WTC11 (cell line): Measurements from ENCODE around the gene COL9A2. TPM values are rescaled to one million over a fixed set of nuclear protein-coding genes. Genes with fewer than 3 reads are reported as not detected.

Experiments used
- ATAC-seq: fragments of 200-7000 bp; cut with Tn5 transposase; 2 replicates; pipeline ENCODE4 v1.10.0; 2021; ENCODE audit warnings: mild to moderate bottlenecking, moderate library complexity
- CTCF ChIA-PET: fragments of 300-600 bp; sonication (Branson Sonifier 250); formaldehyde crosslinking; loops from one replicate; lab custom pipeline; 2021; ENCODE audit warnings: antibody characterized with exemption; lab: Charles Lee
- POLR2A ChIA-PET: fragments of 350-600 bp; sonication (Branson Sonifier 250); formaldehyde crosslinking; loops from one replicate; lab custom pipeline; 2021; ENCODE audit warnings: antibody characterized with exemption; lab: Charles Lee
- DNase-seq: peaks from one replicate; pipeline ENCODE4 v3.0.0; 2021; ENCODE audit warnings: low spot score
- H3K27ac Mint-ChIP-seq: 2 replicates; pipeline ENCODE4 v1.8.0; 2021; ENCODE audit warnings: mixed read lengths
- H3K27me3 Mint-ChIP-seq: 2 replicates; pipeline ENCODE4 v1.8.0; 2021; ENCODE audit warnings: low read depth, mild to moderate bottlenecking, moderate library complexity, mixed read lengths
- H3K36me3 Mint-ChIP-seq: 2 replicates; pipeline ENCODE4 v1.8.0; 2021; ENCODE audit warnings: mixed read lengths
- H3K4me1 Mint-ChIP-seq: 2 replicates; pipeline ENCODE4 v1.8.0; 2022; ENCODE audit warnings: mixed read lengths
- H3K4me3 Mint-ChIP-seq: 2 replicates; pipeline ENCODE4 v1.8.0; 2021; ENCODE audit warnings: mild to moderate bottlenecking, moderate library complexity, mixed read lengths
- H3K9me3 Mint-ChIP-seq: 2 replicates; pipeline ENCODE4 v1.8.0; 2021; ENCODE audit warnings: mixed read lengths
- FOXK1 ChIP-seq: sonication (generic); formaldehyde crosslinking; IDR thresholded peaks from 2 replicates; pipeline ENCODE4 v1.8.0; 2022; ENCODE audit warnings: mild to moderate bottlenecking, moderate library complexity, missing genetic modification reagents
- FOXP4 ChIP-seq: sonication (generic); formaldehyde crosslinking; IDR thresholded peaks from 2 replicates; pipeline ENCODE4 v1.8.0; 2022; ENCODE audit warnings: mild to moderate bottlenecking, missing genetic modification reagents
- HMGA2 ChIP-seq: fragments of 250-450 bp; sonication (Bioruptor Pico); IDR thresholded peaks from 2 replicates; pipeline ENCODE4 v1.4.0; 2021; ENCODE audit warnings: mild to moderate bottlenecking, moderate library complexity
- MYBL2 ChIP-seq: sonication (generic); formaldehyde crosslinking; IDR thresholded peaks from 2 replicates; pipeline ENCODE4 v1.8.1; 2023; ENCODE audit warnings: mild to moderate bottlenecking, moderate library complexity, missing genetic modification reagents
- NR1H2 ChIP-seq: sonication (generic); formaldehyde crosslinking; IDR thresholded peaks from 2 replicates; pipeline ENCODE4 v1.9.0; 2021; ENCODE audit warnings: mild to moderate bottlenecking, moderate library complexity, missing genetic modification reagents
- TEAD1 ChIP-seq: sonication (generic); formaldehyde crosslinking; IDR thresholded peaks from 2 replicates; pipeline ENCODE4 v1.8.0; 2022; ENCODE audit warnings: mild to moderate bottlenecking, missing genetic modification reagents
- TP53 ChIP-seq: sonication (generic); formaldehyde crosslinking; IDR thresholded peaks from 2 replicates; pipeline ENCODE4 v1.8.1; 2023; ENCODE audit warnings: mild to moderate bottlenecking, missing genetic modification reagents
- ZNF232 ChIP-seq: sonication (generic); formaldehyde crosslinking; IDR thresholded peaks from 2 replicates; pipeline ENCODE4 v1.8.0; 2022; ENCODE audit warnings: mild to moderate bottlenecking, missing genetic modification reagents
- ZNF263 ChIP-seq: sonication (generic); formaldehyde crosslinking; IDR thresholded peaks from 2 replicates; pipeline ENCODE4 v1.8.1; 2022; ENCODE audit warnings: low read depth, mild to moderate bottlenecking, moderate library complexity, missing genetic modification reagents
- ZNF416 ChIP-seq: fragments of 250-450 bp; sonication (Bioruptor Pico); IDR thresholded peaks from 2 replicates; pipeline ENCODE4 v1.9.0; 2021; ENCODE audit warnings: mild to moderate bottlenecking, inconsistent platforms
- total RNA-seq: library from RNA; stranded (reverse); gene quantifications from 3 replicates; pipeline ENCODE4 v1.2.3, GENCODE V29; 2021
- TF ChIP-seq, protein P1 (sequence below): sonication (generic); formaldehyde crosslinking; IDR thresholded peaks from 2 replicates; pipeline ENCODE4 v1.8.0; 2023; ENCODE audit warnings: missing genetic modification reagents, mild to moderate bottlenecking, borderline replicate concordance
- TF ChIP-seq, protein P2 (sequence below): fragments of 250-450 bp; sonication (Bioruptor Pico); conservative IDR thresholded peaks from 2 replicates; pipeline ENCODE4 v1.9.0; 2021; ENCODE audit warnings: mild to moderate bottlenecking
- TF ChIP-seq, protein P3 (sequence below): sonication (generic); formaldehyde crosslinking; IDR thresholded peaks from 2 replicates; pipeline ENCODE4 v1.8.1; 2022; ENCODE audit warnings: mild to moderate bottlenecking, moderate library complexity, missing genetic modification reagents
- TF ChIP-seq, protein P4 (sequence below): fragments of 250-450 bp; sonication (Bioruptor Pico); IDR thresholded peaks from 2 replicates; pipeline ENCODE4 v1.9.0; 2021; ENCODE audit warnings: mild to moderate bottlenecking
- TF ChIP-seq, protein P5 (sequence below): fragments of 250-450 bp; sonication (Bioruptor Pico); IDR thresholded peaks from 2 replicates; pipeline ENCODE4 v1.9.0; 2021; ENCODE audit warnings: mild to moderate bottlenecking, borderline replicate concordance

Gene COL9A2
- total RNA-seq, 1 experiment from 2014 or later: 4.7 TPM

DNA sequence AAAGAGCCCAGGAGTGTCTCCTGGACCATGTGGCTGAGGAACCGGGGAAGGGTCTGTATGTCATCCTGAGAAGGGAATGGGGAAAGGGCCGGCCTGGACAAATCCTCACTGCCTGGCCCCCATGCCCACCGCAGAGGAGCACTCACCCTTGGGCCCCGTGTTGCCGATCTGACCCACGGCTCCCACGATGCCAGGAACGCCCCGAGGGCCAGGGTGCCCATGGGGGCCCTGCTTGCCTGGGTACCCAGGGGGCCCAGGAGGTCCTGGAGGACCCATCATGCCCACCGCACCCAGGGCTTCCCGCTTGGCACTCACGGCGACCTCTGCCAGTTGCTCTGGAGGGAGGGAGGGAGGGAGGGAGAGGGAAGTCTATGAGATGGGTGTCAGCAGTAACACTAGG is 14.6 kb downstream of the COL9A2 start:
- ChIA-PET CTCF (interaction anchor here (1.0 kb wide), 1 partner anchor 159 kb away, joined by 3 read pairs; no protein-coding TSS in a partner anchor), POLR2A (no interaction called here)
- Mint-ChIP-seq H3K27ac (no peak overlapping the region), H3K9me3 (no peaks in the 10 kb centered on the region), H3K4me3 (no peak overlapping the region), H3K4me1 (no peaks in the 10 kb centered on the region), H3K27me3 (peaks cover 26% of the 10 kb centered on the region), H3K36me3 (no peaks in the 10 kb centered on the region)
- no peak for ATAC-seq
- TF ChIP-seq ZNF232 (no peak), NR1H2 (CRISPR knock-in tag) (no peak)
- no peak for DNase-seq

DNA sequence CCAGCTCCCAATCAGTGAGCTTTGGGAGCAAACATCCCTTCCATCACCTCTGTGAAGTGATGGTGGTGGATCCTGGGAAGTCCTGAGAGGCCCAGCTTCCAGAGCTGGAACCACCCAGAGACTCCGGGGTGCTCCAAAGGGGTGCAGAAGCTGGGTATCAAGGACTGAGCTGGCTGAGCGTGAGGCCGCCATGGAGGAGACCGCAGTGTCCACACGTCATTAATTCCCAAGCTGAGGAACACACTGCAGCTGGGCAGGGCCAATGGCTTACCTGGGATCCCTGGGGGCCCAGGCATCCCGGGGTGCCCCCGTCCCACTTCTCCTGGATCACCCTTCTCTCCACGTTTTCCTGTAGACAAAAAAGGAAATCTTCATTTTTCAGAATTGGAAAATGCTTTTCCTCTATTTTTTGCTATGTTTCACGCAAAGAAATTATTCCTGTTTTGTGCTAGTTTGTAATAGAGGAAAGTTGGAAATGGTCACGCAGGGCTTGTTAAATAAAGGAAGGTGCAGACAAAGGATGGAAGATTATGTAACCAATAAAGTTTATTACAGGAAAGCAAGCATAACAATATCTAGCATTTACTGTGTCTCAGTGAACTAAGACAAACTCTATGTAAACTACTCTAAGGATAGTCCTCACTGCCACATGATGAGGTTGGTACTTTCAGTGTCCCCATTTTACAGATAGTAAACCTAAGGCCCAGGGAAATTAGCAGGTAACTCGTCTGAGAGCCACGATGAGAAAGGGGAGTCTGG is 15.4 kb downstream of the COL9A2 start:
- no peaks in the 10 kb centered on the region for H3K9me3 Mint-ChIP-seq
- ATAC-seq (no peak), DNase-seq (no peak)
- no peaks in the 10 kb centered on the region for H3K4me1 Mint-ChIP-seq
- no peaks in the 10 kb centered on the region for H3K36me3 Mint-ChIP-seq
- no peak overlapping the region for H3K4me3 Mint-ChIP-seq
- ChIA-PET POLR2A (no interaction called here), CTCF (interaction anchor here (3.2 kb wide), 1 partner anchor 14 kb away, joined by 21 read pairs; no protein-coding TSS in a partner anchor)
- no peak overlapping the region for H3K27ac Mint-ChIP-seq
- TF ChIP-seq, protein P1, sequence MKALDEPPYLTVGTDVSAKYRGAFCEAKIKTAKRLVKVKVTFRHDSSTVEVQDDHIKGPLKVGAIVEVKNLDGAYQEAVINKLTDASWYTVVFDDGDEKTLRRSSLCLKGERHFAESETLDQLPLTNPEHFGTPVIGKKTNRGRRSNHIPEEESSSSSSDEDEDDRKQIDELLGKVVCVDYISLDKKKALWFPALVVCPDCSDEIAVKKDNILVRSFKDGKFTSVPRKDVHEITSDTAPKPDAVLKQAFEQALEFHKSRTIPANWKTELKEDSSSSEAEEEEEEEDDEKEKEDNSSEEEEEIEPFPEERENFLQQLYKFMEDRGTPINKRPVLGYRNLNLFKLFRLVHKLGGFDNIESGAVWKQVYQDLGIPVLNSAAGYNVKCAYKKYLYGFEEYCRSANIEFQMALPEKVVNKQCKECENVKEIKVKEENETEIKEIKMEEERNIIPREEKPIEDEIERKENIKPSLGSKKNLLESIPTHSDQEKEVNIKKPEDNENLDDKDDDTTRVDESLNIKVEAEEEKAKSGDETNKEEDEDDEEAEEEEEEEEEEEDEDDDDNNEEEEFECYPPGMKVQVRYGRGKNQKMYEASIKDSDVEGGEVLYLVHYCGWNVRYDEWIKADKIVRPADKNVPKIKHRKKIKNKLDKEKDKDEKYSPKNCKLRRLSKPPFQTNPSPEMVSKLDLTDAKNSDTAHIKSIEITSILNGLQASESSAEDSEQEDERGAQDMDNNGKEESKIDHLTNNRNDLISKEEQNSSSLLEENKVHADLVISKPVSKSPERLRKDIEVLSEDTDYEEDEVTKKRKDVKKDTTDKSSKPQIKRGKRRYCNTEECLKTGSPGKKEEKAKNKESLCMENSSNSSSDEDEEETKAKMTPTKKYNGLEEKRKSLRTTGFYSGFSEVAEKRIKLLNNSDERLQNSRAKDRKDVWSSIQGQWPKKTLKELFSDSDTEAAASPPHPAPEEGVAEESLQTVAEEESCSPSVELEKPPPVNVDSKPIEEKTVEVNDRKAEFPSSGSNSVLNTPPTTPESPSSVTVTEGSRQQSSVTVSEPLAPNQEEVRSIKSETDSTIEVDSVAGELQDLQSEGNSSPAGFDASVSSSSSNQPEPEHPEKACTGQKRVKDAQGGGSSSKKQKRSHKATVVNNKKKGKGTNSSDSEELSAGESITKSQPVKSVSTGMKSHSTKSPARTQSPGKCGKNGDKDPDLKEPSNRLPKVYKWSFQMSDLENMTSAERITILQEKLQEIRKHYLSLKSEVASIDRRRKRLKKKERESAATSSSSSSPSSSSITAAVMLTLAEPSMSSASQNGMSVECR: no peak
- TF ChIP-seq, protein P2, sequence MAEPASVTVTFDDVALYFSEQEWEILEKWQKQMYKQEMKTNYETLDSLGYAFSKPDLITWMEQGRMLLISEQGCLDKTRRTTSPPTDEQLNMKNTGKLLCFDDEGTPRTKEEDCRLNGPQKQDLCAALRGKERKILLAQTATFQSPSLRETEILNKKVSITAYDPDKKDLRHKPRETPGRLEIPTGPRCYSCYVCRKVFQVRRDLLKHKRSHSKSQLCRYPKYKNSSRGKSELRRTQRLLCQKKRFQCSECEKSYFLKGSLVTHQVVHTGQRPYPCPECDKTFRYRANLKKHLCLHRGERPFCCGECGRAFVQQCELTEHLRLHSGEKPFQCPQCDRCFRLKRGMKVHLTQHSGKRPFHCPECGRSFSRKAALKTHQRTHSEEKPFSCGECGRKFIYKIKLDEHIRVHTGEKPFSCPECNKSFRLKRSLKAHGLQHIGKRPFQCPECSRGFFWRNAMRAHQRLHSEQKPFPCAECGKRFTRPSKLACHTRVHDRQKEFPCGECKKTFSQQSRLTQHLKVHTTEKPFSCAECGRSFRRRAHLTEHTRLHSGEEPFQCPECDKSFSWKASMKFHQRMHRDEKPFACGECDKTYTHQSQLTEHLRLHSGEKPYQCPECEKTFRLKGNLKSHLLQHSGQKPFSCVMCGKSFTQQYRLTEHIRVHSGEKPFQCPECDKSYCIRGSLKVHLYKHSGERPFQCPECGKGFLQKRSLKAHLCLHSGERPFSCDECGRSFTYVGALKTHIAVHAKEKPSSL (CRISPR knock-in tag): no peak
- TF ChIP-seq MYBL2 (no peak), TEAD1 (CRISPR knock-in tag) (no peak), FOXP4 (CRISPR knock-in tag) (no peak), ZNF263 (CRISPR knock-in tag) (no peak), HMGA2 (no peak), FOXK1 (CRISPR knock-in tag) (no peak), ZNF416 (no peak), TP53 (no peak)
- TF ChIP-seq, protein P3, sequence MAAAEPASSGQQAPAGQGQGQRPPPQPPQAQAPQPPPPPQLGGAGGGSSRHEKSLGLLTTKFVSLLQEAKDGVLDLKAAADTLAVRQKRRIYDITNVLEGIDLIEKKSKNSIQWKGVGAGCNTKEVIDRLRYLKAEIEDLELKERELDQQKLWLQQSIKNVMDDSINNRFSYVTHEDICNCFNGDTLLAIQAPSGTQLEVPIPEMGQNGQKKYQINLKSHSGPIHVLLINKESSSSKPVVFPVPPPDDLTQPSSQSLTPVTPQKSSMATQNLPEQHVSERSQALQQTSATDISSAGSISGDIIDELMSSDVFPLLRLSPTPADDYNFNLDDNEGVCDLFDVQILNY: no peak
- TF ChIP-seq, protein P4, sequence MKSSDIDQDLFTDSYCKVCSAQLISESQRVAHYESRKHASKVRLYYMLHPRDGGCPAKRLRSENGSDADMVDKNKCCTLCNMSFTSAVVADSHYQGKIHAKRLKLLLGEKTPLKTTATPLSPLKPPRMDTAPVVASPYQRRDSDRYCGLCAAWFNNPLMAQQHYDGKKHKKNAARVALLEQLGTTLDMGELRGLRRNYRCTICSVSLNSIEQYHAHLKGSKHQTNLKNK (CRISPR knock-in tag): no peak
- TF ChIP-seq, protein P5, sequence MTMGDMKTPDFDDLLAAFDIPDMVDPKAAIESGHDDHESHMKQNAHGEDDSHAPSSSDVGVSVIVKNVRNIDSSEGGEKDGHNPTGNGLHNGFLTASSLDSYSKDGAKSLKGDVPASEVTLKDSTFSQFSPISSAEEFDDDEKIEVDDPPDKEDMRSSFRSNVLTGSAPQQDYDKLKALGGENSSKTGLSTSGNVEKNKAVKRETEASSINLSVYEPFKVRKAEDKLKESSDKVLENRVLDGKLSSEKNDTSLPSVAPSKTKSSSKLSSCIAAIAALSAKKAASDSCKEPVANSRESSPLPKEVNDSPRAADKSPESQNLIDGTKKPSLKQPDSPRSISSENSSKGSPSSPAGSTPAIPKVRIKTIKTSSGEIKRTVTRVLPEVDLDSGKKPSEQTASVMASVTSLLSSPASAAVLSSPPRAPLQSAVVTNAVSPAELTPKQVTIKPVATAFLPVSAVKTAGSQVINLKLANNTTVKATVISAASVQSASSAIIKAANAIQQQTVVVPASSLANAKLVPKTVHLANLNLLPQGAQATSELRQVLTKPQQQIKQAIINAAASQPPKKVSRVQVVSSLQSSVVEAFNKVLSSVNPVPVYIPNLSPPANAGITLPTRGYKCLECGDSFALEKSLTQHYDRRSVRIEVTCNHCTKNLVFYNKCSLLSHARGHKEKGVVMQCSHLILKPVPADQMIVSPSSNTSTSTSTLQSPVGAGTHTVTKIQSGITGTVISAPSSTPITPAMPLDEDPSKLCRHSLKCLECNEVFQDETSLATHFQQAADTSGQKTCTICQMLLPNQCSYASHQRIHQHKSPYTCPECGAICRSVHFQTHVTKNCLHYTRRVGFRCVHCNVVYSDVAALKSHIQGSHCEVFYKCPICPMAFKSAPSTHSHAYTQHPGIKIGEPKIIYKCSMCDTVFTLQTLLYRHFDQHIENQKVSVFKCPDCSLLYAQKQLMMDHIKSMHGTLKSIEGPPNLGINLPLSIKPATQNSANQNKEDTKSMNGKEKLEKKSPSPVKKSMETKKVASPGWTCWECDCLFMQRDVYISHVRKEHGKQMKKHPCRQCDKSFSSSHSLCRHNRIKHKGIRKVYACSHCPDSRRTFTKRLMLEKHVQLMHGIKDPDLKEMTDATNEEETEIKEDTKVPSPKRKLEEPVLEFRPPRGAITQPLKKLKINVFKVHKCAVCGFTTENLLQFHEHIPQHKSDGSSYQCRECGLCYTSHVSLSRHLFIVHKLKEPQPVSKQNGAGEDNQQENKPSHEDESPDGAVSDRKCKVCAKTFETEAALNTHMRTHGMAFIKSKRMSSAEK: no peak
- peaks cover 26% of the 10 kb centered on the region for H3K27me3 Mint-ChIP-seq
